ENCODE results near the gene RNF13.

- TF ChIP-seq CTCF (IDR thresholded peaks at IDR 0.05) (no peak), EP300 (IDR thresholded peaks at IDR 0.05) (no peak), POLR2A (IDR thresholded peaks at IDR 0.05) (no peak)
These were observed 187.6 kb downstream of the RNF13 start for GRCh38 chr3:150000641-150001040.
